GM23338 (cell line): Measurements from ENCODE around the gene KAT8. TPM values are rescaled to one million over a fixed set of nuclear protein-coding genes. Genes with fewer than 3 reads are reported as not detected.
A peak's percentile ranks its signal among the peaks of the same experiment; 100 is the strongest.

Source experiments
- ATAC-seq: fragments of 200-7000 bp; cut with Tn5 transposase; 3 replicates; pipeline ENCODE4 v1.9.1; 2020
- DNase-seq: peaks from one replicate; pipeline ENCODE4 v3.0.0-alpha.2; 2015; ENCODE audit warnings: low spot score
- H2AFZ ChIP-seq: fragments of 200-600 bp; sonication (generic); 2 replicates; pipeline ENCODE4 v1.8.0; 2016; ENCODE audit warnings: antibody characterized with exemption, mild to moderate bottlenecking, moderate library complexity
- H3F3A ChIP-seq: fragments of 200-600 bp; sonication (generic); replicated peaks from 2 replicates; pipeline ENCODE4 v1.8.0; 2017; ENCODE audit warnings: antibody characterized with exemption, mixed run types, low read depth
- H3K27ac ChIP-seq: fragments of 200-600 bp; sonication (generic); 2 replicates; pipeline ENCODE4 v1.6.1; 2016; ENCODE audit warnings: low read depth
- H3K27me3 ChIP-seq: fragments of 200-600 bp; sonication (generic); 2 replicates; pipeline ENCODE4 v1.8.0; 2016; ENCODE audit warnings: mild to moderate bottlenecking, mixed run types, moderate library complexity; ENCODE audit not compliant: insufficient read depth
- H3K36me3 ChIP-seq: fragments of 200-600 bp; sonication (generic); 2 replicates; pipeline ENCODE4 v1.8.0; 2016; ENCODE audit warnings: mild to moderate bottlenecking; ENCODE audit not compliant: insufficient read depth
- H3K4me1 ChIP-seq: fragments of 200-600 bp; sonication (generic); 2 replicates; pipeline ENCODE4 v1.8.0; 2016; ENCODE audit warnings: mild to moderate bottlenecking, moderate library complexity; ENCODE audit not compliant: insufficient read depth
- H3K4me2 ChIP-seq: fragments of 200-600 bp; sonication (generic); 2 replicates; pipeline ENCODE4 v1.7.1; 2017; ENCODE audit warnings: mixed run types
- H3K4me3 ChIP-seq: fragments of 200-600 bp; sonication (generic); 2 replicates; pipeline ENCODE4 v1.6.1; 2016; ENCODE audit warnings: mixed run types
- H3K79me2 ChIP-seq: fragments of 200-600 bp; sonication (generic); replicated peaks from 2 replicates; pipeline ENCODE4 v1.8.0; 2017; ENCODE audit warnings: mild to moderate bottlenecking; ENCODE audit not compliant: insufficient read depth
- H3K9me2 ChIP-seq: fragments of 200-600 bp; sonication (generic); 2 replicates; pipeline ENCODE4 v1.8.0; 2017; ENCODE audit not compliant: insufficient read depth
- H4K20me1 ChIP-seq: fragments of 200-600 bp; sonication (generic); replicated peaks from 2 replicates; pipeline ENCODE4 v1.8.0; 2017; ENCODE audit warnings: mild to moderate bottlenecking; ENCODE audit not compliant: insufficient read depth
- H3K27ac Mint-ChIP-seq: 2 replicates; pipeline ENCODE4 v1.8.0; 2020; ENCODE audit warnings: inconsistent platforms, mild to moderate bottlenecking, moderate library complexity, mixed read lengths
- H3K27me3 Mint-ChIP-seq: 3 replicates; pipeline ENCODE4 v1.8.0; 2022; ENCODE audit warnings: low read depth, mild to moderate bottlenecking, moderate library complexity, mixed read lengths, inconsistent platforms; ENCODE audit not compliant: insufficient read depth, poor library complexity
- H3K36me3 Mint-ChIP-seq: 3 replicates; pipeline ENCODE4 v1.8.0; 2021; ENCODE audit warnings: low read depth, mild to moderate bottlenecking, inconsistent platforms, moderate library complexity, mixed read lengths
- H3K4me1 Mint-ChIP-seq: 3 replicates; pipeline ENCODE4 v1.8.0; 2020; ENCODE audit warnings: mild to moderate bottlenecking, inconsistent platforms, mixed read lengths
- H3K4me3 Mint-ChIP-seq: 3 replicates; pipeline ENCODE4 v1.8.0; 2021; ENCODE audit warnings: moderate library complexity, mild to moderate bottlenecking, inconsistent platforms, mixed read lengths
- H3K9me3 Mint-ChIP-seq: 3 replicates; pipeline ENCODE4 v1.8.0; 2020; ENCODE audit warnings: moderate library complexity, mild to moderate bottlenecking, inconsistent platforms, mixed read lengths
- CREB1 ChIP-seq: fragments of 250-450 bp; sonication (Bioruptor Pico); IDR thresholded peaks from 2 replicates; pipeline ENCODE4 v1.5.0; 2020; ENCODE audit warnings: low read depth, mild to moderate bottlenecking, moderate library complexity
- ETS1 ChIP-seq: IDR thresholded peaks from 2 replicates; pipeline ENCODE4 v1.6.1; 2016; ENCODE audit warnings: antibody characterized with exemption
- EZH2 ChIP-seq: fragments of 200-600 bp; sonication (generic); IDR thresholded peaks from one replicate; pipeline ENCODE4 v1.8.0; 2017; ENCODE audit warnings: antibody characterized with exemption, mild to moderate bottlenecking, low read depth; ENCODE audit not compliant: unreplicated experiment
- EZH2phosphoT487 ChIP-seq: fragments of 200-600 bp; sonication (generic); IDR thresholded peaks from one replicate; pipeline ENCODE4 v1.8.1; 2018; ENCODE audit warnings: antibody characterized with exemption; ENCODE audit not compliant: unreplicated experiment
- POLR2AphosphoS5 ChIP-seq: IDR thresholded peaks from 2 replicates; pipeline ENCODE4 v1.6.1; 2016; ENCODE audit warnings: antibody characterized with exemption, low read depth
- STAT1 ChIP-seq: IDR thresholded peaks from one replicate; pipeline ENCODE4 v1.6.1; 2016; ENCODE audit warnings: antibody characterized with exemption; ENCODE audit not compliant: unreplicated experiment
- ZNF462 ChIP-seq: fragments of 250-450 bp; sonication (Bioruptor Pico); IDR thresholded peaks from 2 replicates; pipeline ENCODE4 v1.5.0; 2020; ENCODE audit warnings: mild to moderate bottlenecking, moderate library complexity
- polyA plus RNA-seq: library from polyadenylated mRNA; unstranded; fragments of >200 nt; fragmentation: Nextera tagmentation; extraction: Ambion mirVana; gene quantifications from 2 replicates; pipeline ENCODE4 v1.2.1, GENCODE V29; 2016
- total RNA-seq: library from RNA; depleted of rRNA; stranded (reverse); fragments of >200 nt; shearing (Covaris generic); gene quantifications from 2 replicates; pipeline ENCODE4 v1.2.3, GENCODE V29; 2014
- TF ChIP-seq, protein P1 (sequence below), 2 experiments: fragments of 200-600 bp in 1 of 2; sonication (generic) in 1 of 2; conservative IDR thresholded peaks; 2 replicates each; pipeline versions ENCODE4 v1.5.1 to v1.6.1; 2016 to 2017; ENCODE audit warnings: antibody characterized with exemption in 2 of 2, low read depth in 2 of 2, mild to moderate bottlenecking in 2 of 2, moderate library complexity in 1 of 2

KAT8 gene
- total and polyA plus RNA-seq, 2 experiments from 2014 or later: 47.6 to 85.4 TPM

DNA sequence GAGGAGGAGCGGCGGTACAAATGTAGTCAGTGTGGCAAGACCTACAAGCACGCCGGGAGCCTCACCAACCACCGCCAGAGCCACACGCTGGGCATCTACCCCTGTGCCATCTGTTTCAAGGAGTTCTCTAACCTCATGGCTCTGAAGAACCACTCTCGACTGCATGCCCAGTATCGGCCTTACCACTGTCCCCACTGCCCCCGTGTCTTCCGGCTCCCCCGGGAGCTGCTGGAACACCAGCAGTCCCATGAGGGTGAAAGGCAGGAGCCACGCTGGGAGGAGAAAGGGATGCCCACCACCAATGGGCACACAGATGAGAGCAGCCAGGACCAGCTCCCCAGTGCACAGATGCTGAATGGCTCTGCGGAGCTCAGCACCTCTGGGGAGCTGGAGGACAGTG lies 40.4 kb upstream of the KAT8 start (continued):
- TF ChIP-seq ZNF462 (CRISPR knock-in tag) (no peak), EZH2phosphoT487 (no peak), EZH2 (no peak)

GRCh38 chr16:31077592-31078396 lies 39.7 kb upstream of the KAT8 start:
- no peaks in the 10 kb centered on the region; the same call in 2 of the 3 replicates for H3K9me3 Mint-ChIP-seq

More at GRCh38 chr16:31077592-31078396, 39.7 kb upstream of the KAT8 start:
- Histone ChIP-seq H3F3A (no peaks in the 10 kb centered on the region), H4K20me1 (no peaks in the 10 kb centered on the region; the same call in 1 of the 2 replicates), H3K4me1 (peaks cover 4% of the 10 kb centered on the region; the same call in 1 of the 2 replicates), H2AFZ (no peak overlapping the region), H3K27me3 (no peaks in the 10 kb centered on the region), H3K4me2 (no peak overlapping the region), H3K9me2 (no peaks in the 10 kb centered on the region), H3K79me2 (peaks cover 23% of the 10 kb centered on the region), H3K36me3 (peaks cover 7% of the 10 kb centered on the region; the same call in 1 of the 2 replicates), H3K27ac (no peak overlapping the region), H3K4me3 (no peak overlapping the region)
- no peak for ATAC-seq
- H3K27me3 Mint-ChIP-seq: peaks cover 10% of the 10 kb centered on the region
- H3K4me3 Mint-ChIP-seq: no peak overlapping the region
- peaks cover 53% of the 10 kb centered on the region for H3K36me3 Mint-ChIP-seq
- H3K4me1 Mint-ChIP-seq: peaks cover 7% of the 10 kb centered on the region
- no peak overlapping the region for H3K27ac Mint-ChIP-seq
- no peak for TF ChIP-seq ETS1
- no peak for TF ChIP-seq POLR2AphosphoS5
- no peak for TF ChIP-seq CREB1
- TF ChIP-seq EZH2: no peak
- no peak for TF ChIP-seq EZH2phosphoT487
- TF ChIP-seq STAT1: no peak
- TF ChIP-seq, protein P1, sequence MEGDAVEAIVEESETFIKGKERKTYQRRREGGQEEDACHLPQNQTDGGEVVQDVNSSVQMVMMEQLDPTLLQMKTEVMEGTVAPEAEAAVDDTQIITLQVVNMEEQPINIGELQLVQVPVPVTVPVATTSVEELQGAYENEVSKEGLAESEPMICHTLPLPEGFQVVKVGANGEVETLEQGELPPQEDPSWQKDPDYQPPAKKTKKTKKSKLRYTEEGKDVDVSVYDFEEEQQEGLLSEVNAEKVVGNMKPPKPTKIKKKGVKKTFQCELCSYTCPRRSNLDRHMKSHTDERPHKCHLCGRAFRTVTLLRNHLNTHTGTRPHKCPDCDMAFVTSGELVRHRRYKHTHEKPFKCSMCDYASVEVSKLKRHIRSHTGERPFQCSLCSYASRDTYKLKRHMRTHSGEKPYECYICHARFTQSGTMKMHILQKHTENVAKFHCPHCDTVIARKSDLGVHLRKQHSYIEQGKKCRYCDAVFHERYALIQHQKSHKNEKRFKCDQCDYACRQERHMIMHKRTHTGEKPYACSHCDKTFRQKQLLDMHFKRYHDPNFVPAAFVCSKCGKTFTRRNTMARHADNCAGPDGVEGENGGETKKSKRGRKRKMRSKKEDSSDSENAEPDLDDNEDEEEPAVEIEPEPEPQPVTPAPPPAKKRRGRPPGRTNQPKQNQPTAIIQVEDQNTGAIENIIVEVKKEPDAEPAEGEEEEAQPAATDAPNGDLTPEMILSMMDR (conservative IDR thresholded peaks at IDR 0.05; ENCODE audit: low read depth in 2 of 2): no peak; a peak in 1 of 4 replicates
- peak; percentile 35 for DNase-seq
